WERI-Rb-1 (cell line): ENCODE results near the gene SHISA8.
A peak's percentile ranks its signal among the peaks of the same experiment; 100 is the strongest.

Experiments
- DNase-seq: peaks from one replicate; pipeline ENCODE4 v3.0.0-alpha.2; 2020
- H3K27ac ChIP-seq: fragments of 250-450 bp; sonication (Bioruptor Pico); 2 replicates; pipeline ENCODE4 v1.5.1; 2020; ENCODE audit warnings: mild to moderate bottlenecking, moderate library complexity
- H3K27me3 ChIP-seq: fragments of 250-450 bp; sonication (Bioruptor Pico); 2 replicates; pipeline ENCODE4 v1.5.1; 2021; ENCODE audit warnings: mild to moderate bottlenecking, low read depth, moderate library complexity; ENCODE audit not compliant: insufficient read depth, severe bottlenecking
- H3K36me3 ChIP-seq: fragments of 250-450 bp; sonication (Bioruptor Pico); 2 replicates; pipeline ENCODE4 v1.5.1; 2020; ENCODE audit warnings: mild to moderate bottlenecking, moderate library complexity
- H3K4me3 ChIP-seq: 2 replicates; pipeline ENCODE4 v1.5.1; 2011; ENCODE audit warnings: low read depth, mild to moderate bottlenecking, control low read depth, low read length
- H3K9me3 ChIP-seq: fragments of 250-450 bp; sonication (Bioruptor Pico); 2 replicates; pipeline ENCODE4 v1.5.1; 2021; ENCODE audit warnings: mild to moderate bottlenecking, moderate library complexity; ENCODE audit not compliant: severe bottlenecking
- CTCF ChIP-seq: IDR thresholded peaks from 2 replicates; pipeline ENCODE4 v1.5.1; 2011; ENCODE audit warnings: low read depth, mild to moderate bottlenecking, control low read depth, inconsistent platforms, low read length

The SHISA8 gene

GRCh38 chr22:41915035-41915785, at the start of gene SHISA8:
TSS of gene SHISA8 (minus strand) at chr22:41915074. CDS start at chr22:41914667, 407 bp downstream.
- DNase-seq = peak; percentile 65
- TF ChIP-seq CTCF = no peak
- Histone ChIP-seq H3K9me3 (no peaks in the 10 kb centered on the region), H3K4me3 (peak within 1 kb of the TSS; percentile 26), H3K36me3 (no peaks in the 10 kb centered on the region), H3K27ac (no peak within 1 kb of the TSS), H3K27me3 (peaks cover 44% of the 10 kb centered on the region)

- no peaks in the 10 kb centered on the region for H3K36me3 ChIP-seq
- H3K27me3 ChIP-seq = no peaks in the 10 kb centered on the region
- H3K27ac ChIP-seq = no peak overlapping the region
- no peak for DNase-seq
- no peak overlapping the region for H3K4me3 ChIP-seq
- no peak for TF ChIP-seq CTCF
- H3K9me3 ChIP-seq = no peaks in the 10 kb centered on the region
Measured at GRCh38 chr22:41964112-41964491, 49.2 kb upstream of the SHISA8 start.

GRCh38 chr22:41963453-41964111, 48.7 kb upstream of the SHISA8 start:
- Histone ChIP-seq H3K9me3 (no peaks in the 10 kb centered on the region), H3K36me3 (no peaks in the 10 kb centered on the region), H3K27ac (no peak overlapping the region), H3K27me3 (no peaks in the 10 kb centered on the region), H3K4me3 (no peak overlapping the region)
- TF ChIP-seq CTCF = no peak
- DNase-seq = peak; percentile 56

- H3K4me3 ChIP-seq = peak overlapping the region; percentile 14
- no peaks in the 10 kb centered on the region for H3K36me3 ChIP-seq
- TF ChIP-seq CTCF = no peak
- no peaks in the 10 kb centered on the region for H3K9me3 ChIP-seq
- DNase-seq = no peak
- H3K27me3 ChIP-seq = no peaks in the 10 kb centered on the region
- no peak overlapping the region for H3K27ac ChIP-seq
Measured at GRCh38 chr22:41957941-41958556, 43.2 kb upstream of the SHISA8 start.

- H3K36me3 ChIP-seq = no peaks in the 10 kb centered on the region
- no peak overlapping the region for H3K4me3 ChIP-seq
- no peaks in the 10 kb centered on the region for H3K27me3 ChIP-seq
- H3K9me3 ChIP-seq = no peaks in the 10 kb centered on the region
- TF ChIP-seq CTCF = no peak
- DNase-seq = no peak
- no peak overlapping the region for H3K27ac ChIP-seq
Measured at GRCh38 chr22:41952713-41953112, 37.8 kb upstream of the SHISA8 start.
